C4-2B (cell line): Measurements from ENCODE around the gene RCCD1.
"Not testable (repeated sequence)": the region's sequence is repeated elsewhere in the genome, so short reads cannot be mapped to it uniquely, and the experiment has no call there.

ENCODE experiments used
- ZFX ChIP-seq: fragments of 450-650 bp; IDR thresholded peaks from 2 replicates; pipeline ENCODE4 v1.6.1; 2017
- TF ChIP-seq, protein P1 (sequence below): fragments of 450-650 bp; conservative IDR thresholded peaks from 2 replicates; pipeline ENCODE4 v1.5.1; 2017; ENCODE audit warnings: mild to moderate bottlenecking

DNA sequence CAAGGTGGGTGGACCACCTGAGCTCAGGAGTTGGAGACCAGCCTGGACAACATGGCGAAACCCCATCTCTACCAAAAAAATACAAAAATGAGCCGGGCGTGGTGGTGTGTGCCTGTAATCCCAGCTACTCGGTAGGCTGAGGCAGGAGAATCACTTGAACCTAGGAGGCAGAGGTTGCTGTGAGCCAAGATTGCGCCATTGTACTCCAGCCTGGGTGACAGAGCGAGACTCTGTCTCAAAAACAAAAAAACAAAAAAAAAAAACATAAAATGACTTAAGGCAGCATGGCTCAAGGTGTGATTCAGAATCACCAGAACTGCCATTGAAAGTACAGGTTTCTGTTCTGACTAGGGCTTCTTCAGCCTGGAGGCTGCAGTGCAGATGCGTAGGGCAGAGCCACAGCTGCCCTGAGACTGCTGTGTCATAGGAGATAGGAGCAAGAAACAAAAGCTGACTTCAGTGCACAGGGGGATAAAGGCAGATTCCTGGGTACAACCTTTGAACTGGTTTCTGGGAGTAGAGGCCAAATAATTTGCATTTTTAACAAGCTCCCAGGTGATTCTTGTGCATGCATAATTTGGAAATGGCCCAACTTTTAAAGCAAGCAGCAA lies 31.9 kb upstream of the RCCD1 start:
- TF ChIP-seq, protein P1, sequence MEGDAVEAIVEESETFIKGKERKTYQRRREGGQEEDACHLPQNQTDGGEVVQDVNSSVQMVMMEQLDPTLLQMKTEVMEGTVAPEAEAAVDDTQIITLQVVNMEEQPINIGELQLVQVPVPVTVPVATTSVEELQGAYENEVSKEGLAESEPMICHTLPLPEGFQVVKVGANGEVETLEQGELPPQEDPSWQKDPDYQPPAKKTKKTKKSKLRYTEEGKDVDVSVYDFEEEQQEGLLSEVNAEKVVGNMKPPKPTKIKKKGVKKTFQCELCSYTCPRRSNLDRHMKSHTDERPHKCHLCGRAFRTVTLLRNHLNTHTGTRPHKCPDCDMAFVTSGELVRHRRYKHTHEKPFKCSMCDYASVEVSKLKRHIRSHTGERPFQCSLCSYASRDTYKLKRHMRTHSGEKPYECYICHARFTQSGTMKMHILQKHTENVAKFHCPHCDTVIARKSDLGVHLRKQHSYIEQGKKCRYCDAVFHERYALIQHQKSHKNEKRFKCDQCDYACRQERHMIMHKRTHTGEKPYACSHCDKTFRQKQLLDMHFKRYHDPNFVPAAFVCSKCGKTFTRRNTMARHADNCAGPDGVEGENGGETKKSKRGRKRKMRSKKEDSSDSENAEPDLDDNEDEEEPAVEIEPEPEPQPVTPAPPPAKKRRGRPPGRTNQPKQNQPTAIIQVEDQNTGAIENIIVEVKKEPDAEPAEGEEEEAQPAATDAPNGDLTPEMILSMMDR, result not testable (repeated sequence)
- not testable (repeated sequence) for TF ChIP-seq ZFX
